ENCODE results near the gene MKS1. TPM values are rescaled to one million over a fixed set of nuclear protein-coding genes. Genes with fewer than 3 reads are reported as not detected.
A peak's percentile ranks its signal among the peaks of the same experiment; 100 is the strongest.

MKS1 gene
- total RNA-seq = 1 to 10 TPM; 2.2 to 6.7 (median 2.8) TPM

GRCh38 chr17:58219007-58219788, at the start of gene MKS1:
MKS1 (minus strand) TSS chr17:58219255; CDS start chr17:58219230, 25 bp downstream.
- peaks cover 7 to 9% of the 10 kb centered on the region in 2 donors for H3K4me1 ChIP-seq
- peak within 1 kb of the TSS; percentile 62 to 88 (median 78) for H3K4me3 ChIP-seq
- DNase-seq = peak; percentile 85 to 92
- no peaks in the 10 kb centered on the region for H3K9me3 ChIP-seq
- H3K36me3 ChIP-seq = peaks cover 0 to 19% of the 10 kb centered on the region in 2 donors
- in situ Hi-C loops (cut with MboI; ENCODE audit: low sequenced_read_pairs in 4 of 4) (no loop called here), intact Hi-C loops (cut with DNase I; ENCODE audit: low total_unique reads) (loop anchor here (2.0 to 5.0 kb wide), 2 partner anchors 133 to 136 kb away; partner anchors contain the start of genes DYNLL2 and SUPT4H1)
- peak within 1 kb of the TSS; percentile 75 to 86 (median 79) for H3K27ac ChIP-seq
- no peaks in the 10 kb centered on the region for H3K27me3 ChIP-seq
- ATAC-seq = peak; percentile 95 to 98
- peak in 1 of 2 donors; percentile 20 for TF ChIP-seq POLR2A (IDR thresholded peaks at IDR 0.05)
- peak; percentile 59 to 83 (median 66) for TF ChIP-seq CTCF (IDR thresholded peaks at IDR 0.05 in 4 of 5, conservative IDR thresholded peaks at IDR 0.05 in 1 of 5)

- no peaks in the 10 kb centered on the region for H3K36me3 ChIP-seq
- ATAC-seq = no peak
- no peaks in the 10 kb centered on the region for H3K9me3 ChIP-seq
- no peak overlapping the region for H3K27ac ChIP-seq
- in situ Hi-C loops (cut with MboI; ENCODE audit: low sequenced_read_pairs in 4 of 4) = loop anchor here in 1 of 4 donors (10.0 kb wide), 1 partner anchor 64 kb away; no protein-coding TSS in a partner anchor
- intact Hi-C loops (cut with DNase I; ENCODE audit: low total_unique reads) = no loop called here
- H3K4me1 ChIP-seq = no peaks in the 10 kb centered on the region
- H3K4me3 ChIP-seq = no peak overlapping the region
- peaks cover 5 to 10% (median 9%) of the 10 kb centered on the region in 3 donors for H3K27me3 ChIP-seq
- TF ChIP-seq POLR2A (IDR thresholded peaks at IDR 0.05) = no peak
- no peak for TF ChIP-seq CTCF (IDR thresholded peaks at IDR 0.05 in 4 of 5, conservative IDR thresholded peaks at IDR 0.05 in 1 of 5)
- DNase-seq = no peak
Observed at GRCh38 chr17:58268326-58268725, 49.3 kb upstream of the MKS1 start.

GRCh38 chr17:58267347-58268324, 48.6 kb upstream of the MKS1 start:
- TF ChIP-seq CTCF (IDR thresholded peaks at IDR 0.05 in 4 of 5, conservative IDR thresholded peaks at IDR 0.05 in 1 of 5) = no peak
- no peak for TF ChIP-seq POLR2A (IDR thresholded peaks at IDR 0.05)
- intact Hi-C loops (cut with DNase I; ENCODE audit: low total_unique reads) (no loop called here), in situ Hi-C loops (cut with MboI; ENCODE audit: low sequenced_read_pairs in 4 of 4) (loop anchor here in 1 of 4 donors (10.0 kb wide), 1 partner anchor 63 kb away; no protein-coding TSS in a partner anchor)
- H3K27ac ChIP-seq = no peak overlapping the region
- no peaks in the 10 kb centered on the region for H3K4me1 ChIP-seq
- H3K4me3 ChIP-seq = no peak overlapping the region
- no peaks in the 10 kb centered on the region for H3K36me3 ChIP-seq
- H3K9me3 ChIP-seq = no peaks in the 10 kb centered on the region
- ATAC-seq = no peak
- DNase-seq = no peak
- H3K27me3 ChIP-seq = peaks cover 5 to 13% (median 9%) of the 10 kb centered on the region in 3 donors

GRCh38 chr17:58265902-58266875, 47.1 kb upstream of the MKS1 start:
- no peaks in the 10 kb centered on the region for H3K36me3 ChIP-seq
- H3K4me3 ChIP-seq = no peak overlapping the region
- no peaks in the 10 kb centered on the region for H3K4me1 ChIP-seq
- intact Hi-C loops (cut with DNase I; ENCODE audit: low total_unique reads) (no loop called here), in situ Hi-C loops (cut with MboI; ENCODE audit: low sequenced_read_pairs in 4 of 4) (loop anchor here in 1 of 4 donors (10.0 kb wide), 1 partner anchor 61 kb away; no protein-coding TSS in a partner anchor)
- H3K9me3 ChIP-seq = no peaks in the 10 kb centered on the region
- no peak for DNase-seq
- H3K27ac ChIP-seq = no peak overlapping the region
- TF ChIP-seq POLR2A (IDR thresholded peaks at IDR 0.05) = no peak
- no peak for TF ChIP-seq CTCF (IDR thresholded peaks at IDR 0.05 in 4 of 5, conservative IDR thresholded peaks at IDR 0.05 in 1 of 5)
- ATAC-seq = no peak
- peaks cover 5 to 13% (median 9%) of the 10 kb centered on the region in 3 donors for H3K27me3 ChIP-seq

Measured in gastrocnemius medialis (tissue), 4 donors.